Kidney (tissue), 14 donors: ENCODE data around the gene ICOSLG. TPM values are rescaled to one million over a fixed set of nuclear protein-coding genes. Genes with fewer than 3 reads are reported as not detected.

Experiments
- DNase-seq, 5 donors: peaks; one replicate each; pipeline ENCODE4 v3.0.0-alpha.2; 2013 to 2020
- FAIRE-seq: peaks from 2 replicates; lab custom pipeline; 2012; peaks lifted over from hg19 to GRCh38; lab: Jason Lieb, UNC
- H3K27ac ChIP-seq, 2 donors: one replicate each; pipeline ENCODE4 v1.7.0; 2013; ENCODE audit warnings: low read depth in 2 of 2, low read length in 2 of 2, inconsistent platforms in 1 of 2
- H3K27me3 ChIP-seq: one replicate; pipeline ENCODE4 v1.7.1; 2013; ENCODE audit warnings: low read length, inconsistent platforms; ENCODE audit not compliant: control insufficient read depth, insufficient read depth
- H3K36me3 ChIP-seq, 3 donors: one replicate each; pipeline versions ENCODE4 v1.7.0 to v1.7.1; 2013; ENCODE audit warnings: low read length in 3 of 3, control low read depth in 1 of 3, inconsistent platforms in 1 of 3; ENCODE audit not compliant: insufficient read depth in 3 of 3, control insufficient read depth in 2 of 3
- H3K4me1 ChIP-seq, 3 donors: one replicate each; pipeline versions ENCODE4 v1.7.0 to v1.7.1; 2013; ENCODE audit warnings: low read length in 3 of 3, inconsistent platforms in 1 of 3, low read depth in 1 of 3; ENCODE audit not compliant: control insufficient read depth in 2 of 3, insufficient read depth in 2 of 3
- H3K4me3 ChIP-seq, 3 donors: one replicate each; pipeline versions ENCODE4 v1.7.0 to v1.8.1; 2013; ENCODE audit warnings: low read length in 3 of 3, control low read depth in 1 of 3, inconsistent platforms in 1 of 3
- H3K9ac ChIP-seq, 3 donors: one replicate each; pipeline versions ENCODE4 v1.7.0 to v1.7.1; 2013; ENCODE audit warnings: low read length in 3 of 3, control low read depth in 1 of 3, inconsistent platforms in 1 of 3
- H3K9me3 ChIP-seq, 3 donors: one replicate each; pipeline versions ENCODE4 v1.7.0 to v1.7.1; 2013; ENCODE audit warnings: low read length in 3 of 3, control low read depth in 1 of 3, inconsistent platforms in 1 of 3; ENCODE audit not compliant: control insufficient read depth in 2 of 3, insufficient read depth in 1 of 3
- intact Hi-C: fragments of 100-400 bp; cut with DNase I; formaldehyde crosslinking; loops from one replicate; pipeline ENCODE4 v1.11.1; 2022
- polyA plus RNA-seq: library from polyadenylated mRNA; stranded (reverse); fragments of 350-450 nt; fragmentation: Illumina TruSeq; extraction: RNeasy Lipid Tissue Mini Kit (QIAGEN cat#74804); gene quantifications from one replicate; pipeline ENCODE4 v1.2.3, GENCODE V29; 2014; ENCODE audit warnings: low read depth, low replicate concordance; ENCODE audit not compliant: insufficient read depth
- total RNA-seq: library from RNA; stranded (reverse); fragmentation: NEBNext Ultra II Directional; extraction: Animal tissue kit (Norgen Biotek cat#: 25700); gene quantifications from one replicate; pipeline ENCODE4 v1.2.1, GENCODE V29; 2021
- TF ChIP-seq, protein P1 (sequence below): IDR thresholded peaks from 3 replicates; pipeline ENCODE4 v1.5.1; 2012; ENCODE audit warnings: mild to moderate bottlenecking, moderate library complexity, borderline replicate concordance; ENCODE audit not compliant: insufficient read depth; ENCODE audit errors: extremely low read depth
- donor health status: control.
- donor health status: control.
- donor health status: control.
- donor health status: control.
- donor health status: control.
- donor health status: DM: yes; HTN: yes; CAD: no.
- donor health status: Normal renal cell carcinoma (clear cell type).

ICOSLG gene
- total and polyA plus RNA-seq, 2 donors from 2014 or later: 3.0 to 10.2 TPM

DNA sequence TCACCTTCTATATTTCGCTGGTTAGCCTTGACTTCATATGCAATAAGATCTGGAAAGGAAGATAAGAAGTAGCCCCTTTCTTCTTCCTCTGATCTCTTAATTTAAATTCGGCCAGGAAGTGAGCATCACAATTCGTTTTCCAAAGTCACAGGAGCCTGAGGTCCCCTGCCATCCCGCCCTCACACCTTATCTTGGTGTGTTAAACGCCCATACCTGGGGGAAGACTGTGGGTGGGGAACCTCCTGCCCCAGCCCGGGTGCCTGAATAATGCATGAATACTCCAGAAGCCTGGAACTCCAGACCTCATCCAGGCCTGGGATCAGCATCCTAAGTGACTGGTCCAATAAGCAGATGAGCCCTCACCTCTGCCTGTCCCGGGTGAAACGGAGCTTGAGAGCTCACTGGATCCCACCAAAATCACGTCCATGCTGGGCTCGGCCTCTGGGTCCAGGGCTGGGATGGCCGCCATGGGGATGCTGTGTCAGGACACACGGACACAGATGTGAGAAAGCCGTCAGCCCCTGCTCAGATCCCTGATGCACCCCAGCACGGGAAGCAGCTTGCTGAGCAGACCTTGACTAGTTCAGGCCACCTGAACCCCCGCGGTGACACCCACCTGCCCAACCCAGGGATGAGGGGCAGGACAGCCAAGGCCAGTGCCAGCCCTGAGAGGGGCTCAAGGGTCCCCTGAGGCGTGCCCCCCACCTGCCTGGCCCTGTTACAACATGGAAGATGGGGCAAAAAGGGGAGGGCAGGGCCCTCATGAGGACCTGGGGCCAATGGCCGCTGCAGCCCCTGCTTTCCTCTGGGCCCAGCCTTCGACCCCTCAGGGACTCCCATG is 20.3 kb upstream of the ICOSLG start:
- Histone ChIP-seq H3K9ac (no peak overlapping the region), H3K27ac (no peak overlapping the region), H3K9me3 (peaks cover 0 to 3% (median 0%) of the 10 kb centered on the region in 3 donors), H3K27me3 (no peaks in the 10 kb centered on the region), H3K36me3 (no peaks in the 10 kb centered on the region), H3K4me1 (no peaks in the 10 kb centered on the region), H3K4me3 (no peak overlapping the region)
- TF ChIP-seq, protein P1, sequence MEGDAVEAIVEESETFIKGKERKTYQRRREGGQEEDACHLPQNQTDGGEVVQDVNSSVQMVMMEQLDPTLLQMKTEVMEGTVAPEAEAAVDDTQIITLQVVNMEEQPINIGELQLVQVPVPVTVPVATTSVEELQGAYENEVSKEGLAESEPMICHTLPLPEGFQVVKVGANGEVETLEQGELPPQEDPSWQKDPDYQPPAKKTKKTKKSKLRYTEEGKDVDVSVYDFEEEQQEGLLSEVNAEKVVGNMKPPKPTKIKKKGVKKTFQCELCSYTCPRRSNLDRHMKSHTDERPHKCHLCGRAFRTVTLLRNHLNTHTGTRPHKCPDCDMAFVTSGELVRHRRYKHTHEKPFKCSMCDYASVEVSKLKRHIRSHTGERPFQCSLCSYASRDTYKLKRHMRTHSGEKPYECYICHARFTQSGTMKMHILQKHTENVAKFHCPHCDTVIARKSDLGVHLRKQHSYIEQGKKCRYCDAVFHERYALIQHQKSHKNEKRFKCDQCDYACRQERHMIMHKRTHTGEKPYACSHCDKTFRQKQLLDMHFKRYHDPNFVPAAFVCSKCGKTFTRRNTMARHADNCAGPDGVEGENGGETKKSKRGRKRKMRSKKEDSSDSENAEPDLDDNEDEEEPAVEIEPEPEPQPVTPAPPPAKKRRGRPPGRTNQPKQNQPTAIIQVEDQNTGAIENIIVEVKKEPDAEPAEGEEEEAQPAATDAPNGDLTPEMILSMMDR: no peak
- intact Hi-C loops: no loop called here
- no peak for FAIRE-seq
- peak in 1 of 5 donors; percentile 49 for DNase-seq

DNA sequence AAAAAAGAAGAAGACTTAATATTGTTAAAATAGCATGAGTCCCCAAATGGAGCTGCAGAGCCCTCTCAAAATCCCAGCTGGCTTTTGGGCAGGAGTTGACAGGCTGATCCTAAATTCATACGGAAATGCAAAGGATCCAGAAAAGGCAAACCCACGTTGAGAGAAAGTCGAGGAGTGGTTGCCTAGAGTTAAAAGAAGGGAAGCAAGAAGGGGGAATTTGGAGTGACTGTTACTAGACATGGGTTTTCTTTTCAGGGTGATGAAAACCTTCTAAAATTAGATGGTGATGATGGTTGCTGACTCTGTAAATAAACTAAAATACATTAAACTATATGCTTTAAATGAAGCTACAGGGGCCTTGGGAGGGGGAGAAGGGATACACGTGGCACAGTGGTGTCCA is 19.3 kb upstream of the ICOSLG start:
- H3K9me3 ChIP-seq: peaks cover 0 to 3% (median 0%) of the 10 kb centered on the region in 3 donors
- H3K4me3 ChIP-seq: no peak overlapping the region
- no peaks in the 10 kb centered on the region for H3K36me3 ChIP-seq
- no peak overlapping the region for H3K27ac ChIP-seq
- FAIRE-seq (no peak), DNase-seq (peak in 1 of 5 donors; percentile 12)
- H3K9ac ChIP-seq: no peak overlapping the region
- H3K4me1 ChIP-seq: no peaks in the 10 kb centered on the region
- intact Hi-C loops: no loop called here
- H3K27me3 ChIP-seq: no peaks in the 10 kb centered on the region
- TF ChIP-seq, protein P1: no peak

DNA sequence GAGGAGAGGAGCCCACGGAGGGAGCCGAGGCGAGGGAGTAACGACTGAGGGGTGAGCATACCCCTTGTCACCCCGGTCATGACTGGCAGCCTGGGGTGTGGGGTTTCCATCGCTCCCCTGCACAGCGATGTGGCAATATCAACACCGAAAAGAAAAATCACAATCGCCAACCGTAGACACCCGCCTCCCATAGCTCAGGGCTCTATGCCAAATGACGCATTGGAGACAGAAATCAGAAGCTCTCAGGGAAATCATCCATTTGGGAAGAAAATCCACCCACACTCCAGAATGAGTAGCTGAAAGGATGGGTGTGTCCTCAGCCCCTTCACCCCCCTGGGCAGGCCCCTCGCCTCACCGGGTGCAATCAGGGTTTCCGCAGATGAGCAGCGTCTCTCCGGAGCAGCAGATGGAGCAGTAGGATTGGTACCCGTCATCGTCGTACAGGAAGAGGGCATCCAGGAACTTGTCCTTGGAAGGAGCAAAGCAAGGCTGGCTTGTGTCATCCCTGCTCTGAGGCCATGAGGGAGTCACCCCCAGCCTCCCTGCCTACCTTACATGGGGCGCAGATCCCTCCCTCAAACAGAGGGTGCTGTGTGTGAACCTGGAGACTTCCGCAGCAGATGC is 18.5 kb upstream of the ICOSLG start:
- intact Hi-C loops: no loop called here
- TF ChIP-seq, protein P1: no peak
- no peaks in the 10 kb centered on the region for H3K27me3 ChIP-seq
- no peak for FAIRE-seq
- H3K9ac ChIP-seq: no peak overlapping the region
- H3K36me3 ChIP-seq: no peaks in the 10 kb centered on the region
- no peak overlapping the region for H3K27ac ChIP-seq
- peaks cover 0 to 3% (median 0%) of the 10 kb centered on the region in 3 donors for H3K9me3 ChIP-seq
- no peak overlapping the region for H3K4me3 ChIP-seq
- DNase-seq: peak in 1 of 5 donors; percentile 59
- no peaks in the 10 kb centered on the region for H3K4me1 ChIP-seq
